Measurements from ENCODE around the gene IL12A.

Gene IL12A

GRCh38 chr3:159991591-159991990 lies 3.0 kb downstream of the IL12A start:
- TF ChIP-seq SIN3A (IDR thresholded peaks at IDR 0.05; ENCODE audit: borderline replicate concordance, insufficient read depth, low read length) (no peak), POLR2AphosphoS5 (IDR thresholded peaks at IDR 0.05; ENCODE audit: low read depth, low read length) (no peak), REST (IDR thresholded peaks at IDR 0.05; ENCODE audit: insufficient read depth in 1 of 2, low read depth in 2 of 2, low read length in 2 of 2) (no peak), TAF1 (IDR thresholded peaks at IDR 0.05; ENCODE audit: borderline replicate concordance, insufficient read depth, low read length) (no peak), FOXP2 (optimal IDR thresholded peaks at IDR 0.05; ENCODE audit: borderline replicate concordance, extremely low read depth, extremely low read length, insufficient read depth) (no peak)

- TF ChIP-seq TAF1 (IDR thresholded peaks at IDR 0.05; ENCODE audit: borderline replicate concordance, insufficient read depth, low read length) (no peak), FOXP2 (optimal IDR thresholded peaks at IDR 0.05; ENCODE audit: borderline replicate concordance, extremely low read depth, extremely low read length, insufficient read depth) (no peak)
Observed at GRCh38 chr3:159992589-159992988, 4.0 kb downstream of the IL12A start.

GRCh38 chr3:159994182-159994581 lies 5.5 kb downstream of the IL12A start:
- no peak for TF ChIP-seq SIN3A (IDR thresholded peaks at IDR 0.05; ENCODE audit: borderline replicate concordance, insufficient read depth, low read length)
- TF ChIP-seq FOXP2 (optimal IDR thresholded peaks at IDR 0.05; ENCODE audit: borderline replicate concordance, extremely low read depth, extremely low read length, insufficient read depth) = no peak
- TF ChIP-seq REST (IDR thresholded peaks at IDR 0.05; ENCODE audit: insufficient read depth in 1 of 2, low read depth in 2 of 2, low read length in 2 of 2) = no peak
- TF ChIP-seq POLR2AphosphoS5 (IDR thresholded peaks at IDR 0.05; ENCODE audit: low read depth, low read length) = no peak
- TF ChIP-seq TAF1 (IDR thresholded peaks at IDR 0.05; ENCODE audit: borderline replicate concordance, insufficient read depth, low read length) = no peak

- TF ChIP-seq TAF1 (IDR thresholded peaks at IDR 0.05; ENCODE audit: borderline replicate concordance, insufficient read depth, low read length) = no peak
- TF ChIP-seq POLR2AphosphoS5 (IDR thresholded peaks at IDR 0.05; ENCODE audit: low read depth, low read length) = no peak
- no peak for TF ChIP-seq SIN3A (IDR thresholded peaks at IDR 0.05; ENCODE audit: borderline replicate concordance, insufficient read depth, low read length)
- no peak for TF ChIP-seq FOXP2 (optimal IDR thresholded peaks at IDR 0.05; ENCODE audit: borderline replicate concordance, extremely low read depth, extremely low read length, insufficient read depth)
- no peak for TF ChIP-seq REST (IDR thresholded peaks at IDR 0.05; ENCODE audit: insufficient read depth in 1 of 2, low read depth in 2 of 2, low read length in 2 of 2)
Observed at GRCh38 chr3:159995091-159995490, 6.5 kb downstream of the IL12A start.

GRCh38 chr3:159996018-159996417 lies 7.4 kb downstream of the IL12A start:
- no peak for TF ChIP-seq FOXP2 (optimal IDR thresholded peaks at IDR 0.05; ENCODE audit: borderline replicate concordance, extremely low read depth, extremely low read length, insufficient read depth)
- no peak for TF ChIP-seq POLR2AphosphoS5 (IDR thresholded peaks at IDR 0.05; ENCODE audit: low read depth, low read length)
- no peak for TF ChIP-seq SIN3A (IDR thresholded peaks at IDR 0.05; ENCODE audit: borderline replicate concordance, insufficient read depth, low read length)
- no peak for TF ChIP-seq TAF1 (IDR thresholded peaks at IDR 0.05; ENCODE audit: borderline replicate concordance, insufficient read depth, low read length)
- no peak for TF ChIP-seq REST (IDR thresholded peaks at IDR 0.05; ENCODE audit: insufficient read depth in 1 of 2, low read depth in 2 of 2, low read length in 2 of 2)

All from PFSK-1 (cell line).